Measurements from ENCODE around the gene TRPV4. TPM values are rescaled to one million over a fixed set of nuclear protein-coding genes. Genes with fewer than 3 reads are reported as not detected.
A peak's percentile ranks its signal among the peaks of the same experiment; 100 is the strongest.

TRPV4 gene
- total and polyA plus RNA-seq, 2 experiments from 2014 or later = 0.66 to 1.1 TPM

DNA sequence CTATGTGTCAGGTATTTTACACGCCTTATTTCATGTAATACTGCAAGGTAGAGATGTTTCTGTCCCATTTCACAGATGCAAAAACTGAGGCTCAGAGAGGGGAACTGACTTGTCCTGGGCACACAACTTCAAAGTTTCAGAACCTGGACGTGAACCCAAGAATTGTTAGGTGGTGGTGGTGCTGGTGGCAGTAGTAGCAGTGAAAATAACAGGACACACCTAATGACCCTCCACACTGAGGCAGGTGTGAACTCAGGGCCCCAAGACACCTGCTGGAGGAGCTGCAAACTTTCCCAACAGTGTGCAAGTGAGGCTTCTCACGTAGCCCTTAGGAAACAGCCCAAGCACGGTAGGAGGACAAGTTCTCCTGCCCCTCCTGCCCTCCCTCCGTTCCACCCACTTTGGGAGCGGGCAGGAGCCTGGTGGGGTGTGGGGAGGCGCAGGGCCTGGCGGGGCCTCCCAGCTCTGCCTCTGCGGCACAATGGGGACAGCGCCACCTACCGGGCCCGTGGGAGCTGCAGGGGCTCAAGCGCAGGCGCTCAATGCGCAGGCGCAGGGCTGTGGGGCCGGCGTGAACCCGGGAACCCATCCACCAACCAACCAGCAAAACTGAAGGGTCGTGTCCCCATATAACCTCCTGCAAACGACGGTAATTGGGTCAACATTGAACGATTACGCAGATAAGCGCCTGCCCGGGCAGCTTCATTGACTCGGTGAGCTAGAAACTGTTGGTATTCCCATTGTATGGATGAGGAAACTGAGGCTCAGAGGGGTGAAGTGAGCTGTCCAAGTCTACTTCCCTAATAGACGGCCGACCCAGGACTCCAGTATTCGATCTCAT is 12.0 kb upstream of the TRPV4 start:
- Histone ChIP-seq H3K36me3 (ENCODE audit: insufficient read depth) (no peaks in the 10 kb centered on the region), H3K4me1 (ENCODE audit: insufficient read depth) (no peaks in the 10 kb centered on the region; the same call in 1 of the 2 replicates), H3K4me3 (peak overlapping the region; percentile 43; the same call in 1 of the 2 replicates), H3K79me2 (replicated peaks; ENCODE audit: insufficient read depth) (no peaks in the 10 kb centered on the region), H4K20me1 (replicated peaks; ENCODE audit: insufficient read depth) (no peaks in the 10 kb centered on the region), H2AFZ (peak overlapping the region; percentile 94; the same call in 1 of the 2 replicates), H3K27ac (ENCODE audit: low read depth) (no peak overlapping the region), H3K9me2 (ENCODE audit: insufficient read depth) (no peaks in the 10 kb centered on the region), H3K4me2 (peak overlapping the region; percentile 69; the same call in 1 of the 2 replicates), H3K27me3 (ENCODE audit: insufficient read depth) (no peaks in the 10 kb centered on the region), H3F3A (replicated peaks; ENCODE audit: low read depth) (no peaks in the 10 kb centered on the region; the same call in 1 of the 2 replicates)
- Mint-ChIP-seq H3K27ac (no peak overlapping the region), H3K4me1 (peaks cover 7% of the 10 kb centered on the region; the same call in 2 of the 3 replicates), H3K27me3 (ENCODE audit: insufficient read depth, low read depth, poor library complexity) (peaks cover 24% of the 10 kb centered on the region), H3K9me3 (no peaks in the 10 kb centered on the region), H3K36me3 (ENCODE audit: low read depth) (no peaks in the 10 kb centered on the region), H3K4me3 (peak overlapping the region; percentile 44)
- peak; percentile 89 for DNase-seq (ENCODE audit: low spot score)
- peak; percentile 95 for ATAC-seq
- TF ChIP-seq, protein P1, sequence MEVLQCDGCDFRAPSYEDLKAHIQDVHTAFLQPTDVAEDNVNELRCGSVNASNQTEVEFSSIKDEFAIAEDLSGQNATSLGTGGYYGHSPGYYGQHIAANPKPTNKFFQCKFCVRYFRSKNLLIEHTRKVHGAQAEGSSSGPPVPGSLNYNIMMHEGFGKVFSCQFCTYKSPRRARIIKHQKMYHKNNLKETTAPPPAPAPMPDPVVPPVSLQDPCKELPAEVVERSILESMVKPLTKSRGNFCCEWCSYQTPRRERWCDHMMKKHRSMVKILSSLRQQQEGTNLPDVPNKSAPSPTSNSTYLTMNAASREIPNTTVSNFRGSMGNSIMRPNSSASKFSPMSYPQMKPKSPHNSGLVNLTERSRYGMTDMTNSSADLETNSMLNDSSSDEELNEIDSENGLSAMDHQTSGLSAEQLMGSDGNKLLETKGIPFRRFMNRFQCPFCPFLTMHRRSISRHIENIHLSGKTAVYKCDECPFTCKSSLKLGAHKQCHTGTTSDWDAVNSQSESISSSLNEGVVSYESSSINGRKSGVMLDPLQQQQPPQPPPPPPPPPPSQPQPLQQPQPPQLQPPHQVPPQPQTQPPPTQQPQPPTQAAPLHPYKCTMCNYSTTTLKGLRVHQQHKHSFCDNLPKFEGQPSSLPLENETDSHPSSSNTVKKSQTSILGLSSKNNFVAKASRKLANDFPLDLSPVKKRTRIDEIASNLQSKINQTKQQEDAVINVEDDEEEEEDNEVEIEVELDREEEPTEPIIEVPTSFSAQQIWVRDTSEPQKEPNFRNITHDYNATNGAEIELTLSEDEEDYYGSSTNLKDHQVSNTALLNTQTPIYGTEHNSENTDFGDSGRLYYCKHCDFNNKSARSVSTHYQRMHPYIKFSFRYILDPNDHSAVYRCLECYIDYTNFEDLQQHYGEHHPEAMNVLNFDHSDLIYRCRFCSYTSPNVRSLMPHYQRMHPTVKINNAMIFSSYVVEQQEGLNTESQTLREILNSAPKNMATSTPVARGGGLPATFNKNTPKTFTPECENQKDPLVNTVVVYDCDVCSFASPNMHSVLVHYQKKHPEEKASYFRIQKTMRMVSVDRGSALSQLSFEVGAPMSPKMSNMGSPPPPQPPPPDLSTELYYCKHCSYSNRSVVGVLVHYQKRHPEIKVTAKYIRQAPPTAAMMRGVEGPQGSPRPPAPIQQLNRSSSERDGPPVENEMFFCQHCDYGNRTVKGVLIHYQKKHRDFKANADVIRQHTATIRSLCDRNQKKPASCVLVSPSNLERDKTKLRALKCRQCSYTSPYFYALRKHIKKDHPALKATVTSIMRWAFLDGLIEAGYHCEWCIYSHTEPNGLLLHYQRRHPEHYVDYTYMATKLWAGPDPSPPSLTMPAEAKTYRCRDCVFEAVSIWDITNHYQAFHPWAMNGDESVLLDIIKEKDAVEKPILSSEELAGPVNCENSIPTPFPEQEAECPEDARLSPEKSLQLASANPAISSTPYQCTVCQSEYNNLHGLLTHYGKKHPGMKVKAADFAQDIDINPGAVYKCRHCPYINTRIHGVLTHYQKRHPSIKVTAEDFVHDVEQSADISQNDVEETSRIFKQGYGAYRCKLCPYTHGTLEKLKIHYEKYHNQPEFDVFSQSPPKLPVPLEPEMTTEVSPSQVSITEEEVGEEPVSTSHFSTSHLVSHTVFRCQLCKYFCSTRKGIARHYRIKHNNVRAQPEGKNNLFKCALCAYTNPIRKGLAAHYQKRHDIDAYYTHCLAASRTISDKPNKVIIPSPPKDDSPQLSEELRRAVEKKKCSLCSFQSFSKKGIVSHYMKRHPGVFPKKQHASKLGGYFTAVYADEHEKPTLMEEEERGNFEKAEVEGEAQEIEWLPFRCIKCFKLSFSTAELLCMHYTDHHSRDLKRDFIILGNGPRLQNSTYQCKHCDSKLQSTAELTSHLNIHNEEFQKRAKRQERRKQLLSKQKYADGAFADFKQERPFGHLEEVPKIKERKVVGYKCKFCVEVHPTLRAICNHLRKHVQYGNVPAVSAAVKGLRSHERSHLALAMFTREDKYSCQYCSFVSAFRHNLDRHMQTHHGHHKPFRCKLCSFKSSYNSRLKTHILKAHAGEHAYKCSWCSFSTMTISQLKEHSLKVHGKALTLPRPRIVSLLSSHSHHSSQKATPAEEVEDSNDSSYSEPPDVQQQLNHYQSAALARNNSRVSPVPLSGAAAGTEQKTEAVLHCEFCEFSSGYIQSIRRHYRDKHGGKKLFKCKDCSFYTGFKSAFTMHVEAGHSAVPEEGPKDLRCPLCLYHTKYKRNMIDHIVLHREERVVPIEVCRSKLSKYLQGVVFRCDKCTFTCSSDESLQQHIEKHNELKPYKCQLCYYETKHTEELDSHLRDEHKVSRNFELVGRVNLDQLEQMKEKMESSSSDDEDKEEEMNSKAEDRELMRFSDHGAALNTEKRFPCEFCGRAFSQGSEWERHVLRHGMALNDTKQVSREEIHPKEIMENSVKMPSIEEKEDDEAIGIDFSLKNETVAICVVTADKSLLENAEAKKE (CRISPR knock-in tag; IDR thresholded peaks at IDR 0.05) = no peak
- TF ChIP-seq STAT1 (IDR thresholded peaks at IDR 0.05; ENCODE audit: unreplicated experiment) (no peak), EZH2 (IDR thresholded peaks at IDR 0.05; ENCODE audit: low read depth, unreplicated experiment) (no peak), ETS1 (IDR thresholded peaks at IDR 0.05) (no peak), CREB1 (CRISPR knock-in tag; IDR thresholded peaks at IDR 0.05; ENCODE audit: low read depth) (0 out of 2 replicates have a peak, but pooled peaks have one; percentile 40), ZNF331 (CRISPR knock-in tag; IDR thresholded peaks at IDR 0.05; ENCODE audit: low read depth) (no peak), POLR2AphosphoS5 (IDR thresholded peaks at IDR 0.05; ENCODE audit: low read depth) (no peak), JUNB (IDR thresholded peaks at IDR 0.05; ENCODE audit: unreplicated experiment) (no peak)
- TF ChIP-seq, protein P2, sequence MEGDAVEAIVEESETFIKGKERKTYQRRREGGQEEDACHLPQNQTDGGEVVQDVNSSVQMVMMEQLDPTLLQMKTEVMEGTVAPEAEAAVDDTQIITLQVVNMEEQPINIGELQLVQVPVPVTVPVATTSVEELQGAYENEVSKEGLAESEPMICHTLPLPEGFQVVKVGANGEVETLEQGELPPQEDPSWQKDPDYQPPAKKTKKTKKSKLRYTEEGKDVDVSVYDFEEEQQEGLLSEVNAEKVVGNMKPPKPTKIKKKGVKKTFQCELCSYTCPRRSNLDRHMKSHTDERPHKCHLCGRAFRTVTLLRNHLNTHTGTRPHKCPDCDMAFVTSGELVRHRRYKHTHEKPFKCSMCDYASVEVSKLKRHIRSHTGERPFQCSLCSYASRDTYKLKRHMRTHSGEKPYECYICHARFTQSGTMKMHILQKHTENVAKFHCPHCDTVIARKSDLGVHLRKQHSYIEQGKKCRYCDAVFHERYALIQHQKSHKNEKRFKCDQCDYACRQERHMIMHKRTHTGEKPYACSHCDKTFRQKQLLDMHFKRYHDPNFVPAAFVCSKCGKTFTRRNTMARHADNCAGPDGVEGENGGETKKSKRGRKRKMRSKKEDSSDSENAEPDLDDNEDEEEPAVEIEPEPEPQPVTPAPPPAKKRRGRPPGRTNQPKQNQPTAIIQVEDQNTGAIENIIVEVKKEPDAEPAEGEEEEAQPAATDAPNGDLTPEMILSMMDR (conservative IDR thresholded peaks at IDR 0.05; ENCODE audit: low read depth in 2 of 2) = peak; percentile 93 to 96

Data from GM23338 (cell line).